HEK293T (cell line): ENCODE data around the gene OBP2B.
"Not testable (repeated sequence)": the region's sequence is repeated elsewhere in the genome, so short reads cannot be mapped to it uniquely, and the experiment has no call there.

Experiments
- CTCF ChIA-PET: fragments of 350-600 bp; formaldehyde crosslinking; extraction: SDS; loops from one replicate; lab custom pipeline; 2021; ENCODE audit warnings: antibody characterized with exemption, inconsistent platforms; lab: Yijun Ruan, JAX
- POLR2A ChIA-PET: fragments of 350-600 bp; formaldehyde crosslinking; extraction: SDS; loops from one replicate; lab custom pipeline; 2020; ENCODE audit warnings: antibody characterized with exemption, inconsistent platforms; lab: Yijun Ruan, JAX
- DNase-seq: peaks from one replicate; pipeline ENCODE4 v3.0.0; 2012; ENCODE audit warnings: mixed read lengths; ENCODE audit errors: extremely low spot score
- ARNT ChIP-seq: fragments of 450-650 bp; IDR thresholded peaks from 2 replicates; pipeline ENCODE4 v1.6.1; 2017; ENCODE audit warnings: mild to moderate bottlenecking
- BHLHE40 ChIP-seq: fragments of 450-650 bp; IDR thresholded peaks from 2 replicates; pipeline ENCODE4 v1.6.1; 2016; ENCODE audit warnings: mild to moderate bottlenecking, moderate library complexity, borderline replicate concordance
- CTBP1 ChIP-seq: fragments of 450-650 bp; IDR thresholded peaks from 2 replicates; pipeline ENCODE4 v1.6.1; 2016; ENCODE audit warnings: borderline replicate concordance
- ELF4 ChIP-seq: fragments of 450-650 bp; IDR thresholded peaks from 2 replicates; pipeline ENCODE4 v1.6.1; 2017; ENCODE audit warnings: antibody characterized with exemption
- FOXA1 ChIP-seq: fragments of 450-650 bp; IDR thresholded peaks from 2 replicates; pipeline ENCODE4 v1.6.1; 2016; ENCODE audit warnings: mild to moderate bottlenecking
- FOXK2 ChIP-seq: fragments of 450-650 bp; IDR thresholded peaks from 2 replicates; pipeline ENCODE4 v1.6.1; 2016; ENCODE audit warnings: mild to moderate bottlenecking
- FOXM1 ChIP-seq: fragments of 450-650 bp; IDR thresholded peaks from 2 replicates; pipeline ENCODE4 v1.6.1; 2017; ENCODE audit warnings: mild to moderate bottlenecking, borderline replicate concordance
- HDGF ChIP-seq: fragments of 450-650 bp; IDR thresholded peaks from 2 replicates; pipeline ENCODE4 v1.6.1; 2017; ENCODE audit warnings: antibody characterized with exemption, borderline replicate concordance
- L3MBTL2 ChIP-seq: fragments of 450-650 bp; conservative IDR thresholded peaks from 2 replicates; pipeline ENCODE4 v1.6.1; 2016; ENCODE audit warnings: mild to moderate bottlenecking
- LEF1 ChIP-seq: fragments of 450-650 bp; IDR thresholded peaks from 2 replicates; pipeline ENCODE4 v1.6.1; 2017; ENCODE audit warnings: mild to moderate bottlenecking, borderline replicate concordance
- NFRKB ChIP-seq: fragments of 450-650 bp; IDR thresholded peaks from 2 replicates; pipeline ENCODE4 v1.6.1; 2016; ENCODE audit warnings: mild to moderate bottlenecking, moderate library complexity
- SP1 ChIP-seq: fragments of 450-650 bp; IDR thresholded peaks from 2 replicates; pipeline ENCODE4 v1.6.1; 2017
- SUZ12 ChIP-seq: fragments of 450-650 bp; IDR thresholded peaks from 2 replicates; pipeline ENCODE4 v1.6.1; 2016; ENCODE audit warnings: mild to moderate bottlenecking
- TARDBP ChIP-seq: fragments of 450-650 bp; IDR thresholded peaks from 2 replicates; pipeline ENCODE4 v1.6.1; 2016
- ZNF384 ChIP-seq: fragments of 450-650 bp; IDR thresholded peaks from 2 replicates; pipeline ENCODE4 v1.6.1; 2016
- TF ChIP-seq, protein P1 (sequence below): fragments of 450-650 bp; IDR thresholded peaks from 2 replicates; pipeline ENCODE4 v1.6.1; 2016

OBP2B gene, protein sequence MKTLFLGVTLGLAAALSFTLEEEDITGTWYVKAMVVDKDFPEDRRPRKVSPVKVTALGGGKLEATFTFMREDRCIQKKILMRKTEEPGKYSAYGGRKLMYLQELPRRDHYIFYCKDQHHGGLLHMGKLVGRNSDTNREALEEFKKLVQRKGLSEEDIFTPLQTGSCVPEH

DNA sequence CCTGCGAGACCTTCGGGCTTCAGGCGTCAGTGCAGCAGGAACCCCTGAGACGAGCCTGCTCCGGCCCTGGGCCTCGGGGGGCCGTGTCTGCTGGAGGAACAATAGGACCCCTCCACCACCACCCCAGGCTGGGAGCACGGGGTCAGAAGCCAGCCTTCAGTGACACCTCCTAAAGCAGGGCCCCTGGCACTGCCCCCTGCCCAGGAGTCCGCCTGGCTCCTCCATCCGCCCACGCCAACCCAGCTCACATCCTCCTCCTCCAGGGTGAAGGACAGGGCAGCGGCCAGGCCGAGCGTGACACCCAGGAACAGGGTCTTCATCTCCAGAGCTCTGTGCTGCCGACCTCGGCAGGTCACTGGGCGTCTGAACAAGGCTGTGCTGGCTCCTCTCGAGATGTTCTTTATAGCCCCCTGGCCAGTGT is at the start of gene OBP2B:
TSS of gene OBP2B (minus strand) at position 371 of the 421 bp plus-strand sequence. CDS start at position 320, 51 bp downstream.
- DNase-seq, CTCF ChIA-PET, POLR2A ChIA-PET: not testable (repeated sequence)

DNA sequence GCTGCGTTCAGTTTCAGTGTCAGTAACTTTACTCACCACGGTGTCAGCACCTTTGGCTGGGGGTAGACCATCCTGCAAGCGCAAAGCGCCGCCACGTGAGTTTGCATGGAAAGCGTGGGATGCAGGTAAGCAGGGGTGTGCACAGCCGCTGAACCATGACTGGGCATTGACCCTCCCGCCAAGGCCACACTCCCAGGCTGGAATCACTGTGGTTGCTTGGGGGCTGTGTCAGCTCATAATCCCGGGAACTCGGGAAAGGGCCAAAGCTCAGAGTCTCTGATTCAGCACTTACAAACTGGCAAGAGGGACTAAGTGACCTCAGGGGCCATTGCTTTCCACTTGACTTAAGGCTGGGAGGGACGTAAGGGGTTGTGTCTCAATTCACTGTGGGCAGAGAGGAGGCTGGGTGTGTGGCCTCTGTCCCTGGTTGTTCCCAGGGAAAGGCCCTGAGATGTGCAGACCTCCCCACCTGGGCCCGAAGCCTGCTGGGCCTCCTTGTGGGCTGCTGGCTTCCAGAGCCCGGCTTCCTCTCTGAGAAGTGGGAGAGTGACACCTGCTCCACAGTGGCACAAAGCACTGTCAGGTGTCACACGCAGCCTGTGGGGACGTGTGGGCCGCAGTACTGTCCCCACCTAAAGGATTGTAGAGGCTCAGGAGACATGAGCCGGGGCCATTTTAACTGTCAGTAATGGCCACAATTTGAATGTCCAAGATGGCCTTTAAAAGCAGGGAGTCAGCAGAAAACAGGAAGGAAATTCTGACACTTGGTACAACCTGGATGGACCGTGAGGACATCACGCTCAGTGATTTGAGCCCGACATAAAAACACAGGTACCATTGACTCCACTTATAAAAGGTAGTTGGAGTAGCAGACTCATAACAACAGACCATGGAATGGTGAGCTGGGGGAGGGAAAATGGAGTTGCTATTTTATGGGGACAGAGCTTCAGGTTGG is 49.3 kb upstream of the OBP2B start:
- ChIA-PET CTCF (no interaction called here), POLR2A (no interaction called here)
- TF ChIP-seq L3MBTL2, result no peak
- no peak for TF ChIP-seq SUZ12
- no peak for TF ChIP-seq BHLHE40
- TF ChIP-seq TARDBP, result no peak
- no peak for TF ChIP-seq ARNT
- no peak for TF ChIP-seq FOXM1
- no peak for TF ChIP-seq LEF1
- no peak for DNase-seq

DNA sequence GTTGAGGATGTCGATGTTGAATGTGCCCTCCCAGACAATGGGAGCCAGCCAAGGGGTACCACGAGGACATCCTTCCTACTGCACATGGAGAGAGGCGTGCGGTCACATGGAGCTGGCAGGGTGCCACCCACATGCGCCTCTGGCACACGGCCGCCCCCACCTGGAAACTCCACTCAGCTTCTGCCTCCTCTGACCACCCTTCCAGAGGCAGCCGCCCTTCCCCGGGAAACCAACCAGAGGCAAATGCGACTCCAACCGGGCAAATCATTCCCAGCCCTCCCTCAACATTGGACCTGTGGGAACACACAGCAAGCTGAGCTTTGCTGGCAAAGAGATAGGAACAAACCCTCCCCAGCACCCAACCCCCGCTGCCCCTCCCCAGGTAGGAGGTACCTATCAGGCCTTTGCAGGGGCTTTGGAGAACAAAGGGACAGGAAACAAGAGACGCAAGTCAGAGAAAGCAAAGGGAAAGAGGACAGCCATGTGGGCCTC is 48.5 kb upstream of the OBP2B start:
- DNase-seq, result no peak
- no peak for TF ChIP-seq TARDBP
- TF ChIP-seq ELF4, result no peak
- no peak for TF ChIP-seq CTBP1
- TF ChIP-seq, protein P1, sequence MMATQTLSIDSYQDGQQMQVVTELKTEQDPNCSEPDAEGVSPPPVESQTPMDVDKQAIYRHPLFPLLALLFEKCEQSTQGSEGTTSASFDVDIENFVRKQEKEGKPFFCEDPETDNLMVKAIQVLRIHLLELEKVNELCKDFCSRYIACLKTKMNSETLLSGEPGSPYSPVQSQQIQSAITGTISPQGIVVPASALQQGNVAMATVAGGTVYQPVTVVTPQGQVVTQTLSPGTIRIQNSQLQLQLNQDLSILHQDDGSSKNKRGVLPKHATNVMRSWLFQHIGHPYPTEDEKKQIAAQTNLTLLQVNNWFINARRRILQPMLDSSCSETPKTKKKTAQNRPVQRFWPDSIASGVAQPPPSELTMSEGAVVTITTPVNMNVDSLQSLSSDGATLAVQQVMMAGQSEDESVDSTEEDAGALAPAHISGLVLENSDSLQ, result no peak
- TF ChIP-seq SP1, result no peak
- no peak for TF ChIP-seq ZNF384
- TF ChIP-seq HDGF, result no peak
- no peak for TF ChIP-seq NFRKB
- TF ChIP-seq SUZ12, result no peak
- no peak for TF ChIP-seq LEF1
- no peak for TF ChIP-seq L3MBTL2
- TF ChIP-seq FOXA1, result no peak
- no peak for TF ChIP-seq FOXK2
- TF ChIP-seq BHLHE40, result no peak
- TF ChIP-seq ARNT, result no peak
- TF ChIP-seq FOXM1, result no peak
- POLR2A ChIA-PET, result no interaction called here
- CTCF ChIA-PET, result no interaction called here

DNA sequence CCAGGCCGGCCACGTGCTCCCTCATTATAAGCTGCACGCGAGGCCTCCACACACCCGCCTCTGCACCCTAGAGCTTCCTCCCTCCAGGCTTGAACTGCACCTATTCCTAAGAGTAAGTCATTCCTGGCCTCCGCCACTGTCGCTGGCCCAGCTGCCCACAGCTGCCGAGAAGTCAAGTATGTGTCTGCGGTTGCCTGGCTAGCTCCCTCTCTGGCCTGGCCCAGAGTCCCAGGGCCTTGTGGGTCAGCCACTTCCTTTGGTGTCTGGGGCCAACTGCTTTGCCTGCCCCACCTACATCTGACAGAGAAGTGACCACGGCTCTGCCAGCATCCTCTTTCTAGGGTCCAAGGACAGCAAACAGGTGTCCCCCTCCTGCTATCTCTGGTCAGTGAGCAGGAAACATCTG is 47.6 kb upstream of the OBP2B start:
- DNase-seq, result no peak
- ChIA-PET POLR2A (no interaction called here), CTCF (no interaction called here)
- TF ChIP-seq FOXA1 (no peak), FOXM1 (no peak), L3MBTL2 (no peak), TARDBP (no peak), SUZ12 (no peak), LEF1 (no peak), ELF4 (no peak), BHLHE40 (no peak)
- TF ChIP-seq, protein P1, result no peak

DNA sequence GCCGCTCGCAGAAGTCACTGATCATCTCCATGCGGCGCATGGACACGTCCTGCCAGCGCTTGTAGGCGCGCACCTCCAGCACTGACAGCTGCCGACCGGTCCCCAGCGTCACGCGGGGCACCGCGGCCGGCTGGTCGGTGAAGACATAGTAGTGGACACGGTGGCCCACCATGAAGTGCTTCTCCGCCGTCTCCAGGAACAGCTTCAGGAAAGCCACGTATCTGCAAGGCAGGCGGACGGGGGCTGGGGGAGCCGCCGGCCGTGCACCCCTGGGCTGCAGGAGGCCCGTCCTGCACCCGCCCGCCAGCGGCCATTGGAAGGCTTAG is 47.0 kb upstream of the OBP2B start:
- no peak for DNase-seq
- TF ChIP-seq TARDBP (no peak), L3MBTL2 (no peak), LEF1 (no peak), NFRKB (no peak), SUZ12 (no peak), BHLHE40 (no peak), FOXA1 (no peak)
- ChIA-PET POLR2A (no interaction called here), CTCF (no interaction called here)

DNA sequence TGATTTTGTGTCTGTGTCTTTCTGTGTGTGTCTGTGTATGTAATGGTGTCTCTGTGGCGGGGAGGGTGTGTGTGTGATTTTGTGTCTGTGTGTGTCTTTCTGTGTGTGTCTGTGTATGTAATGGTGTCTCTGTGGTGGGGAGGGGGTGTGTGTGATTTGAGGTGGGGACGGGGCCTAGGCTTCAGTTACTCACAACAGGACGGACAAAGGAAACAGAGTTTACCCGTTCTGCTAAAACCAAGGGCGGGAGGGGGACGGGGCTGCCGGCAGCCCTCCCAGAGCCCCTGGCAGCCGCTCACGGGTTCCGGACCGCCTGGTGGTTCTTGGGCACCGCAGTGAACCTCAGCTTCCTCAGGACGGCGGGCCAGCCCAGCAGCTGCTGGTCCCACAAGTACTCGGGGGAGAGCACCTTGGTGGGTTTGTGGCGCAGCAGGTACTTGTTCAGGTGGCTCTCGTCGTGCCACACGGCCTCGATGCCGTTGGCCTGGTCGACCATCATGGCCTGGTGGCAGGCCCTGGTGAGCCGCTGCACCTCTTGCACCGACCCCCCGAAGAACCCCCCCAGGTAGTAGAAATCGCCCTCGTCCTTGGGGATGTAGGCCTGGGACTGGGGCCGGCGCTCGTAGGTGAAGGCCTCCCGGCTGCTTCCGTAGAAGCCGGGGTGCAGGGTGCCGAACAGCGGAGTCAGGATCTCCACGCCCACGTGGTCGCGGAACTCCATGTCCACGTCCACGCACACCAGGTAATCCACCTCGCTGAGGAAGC is 46.5 kb upstream of the OBP2B start:
- no peak for DNase-seq
- no peak for TF ChIP-seq HDGF
- TF ChIP-seq LEF1, result no peak
- no peak for TF ChIP-seq ZNF384
- TF ChIP-seq FOXM1, result no peak
- TF ChIP-seq FOXA1, result no peak
- TF ChIP-seq ELF4, result no peak
- no peak for TF ChIP-seq FOXK2
- TF ChIP-seq SP1, result no peak
- TF ChIP-seq ARNT, result no peak
- no peak for TF ChIP-seq SUZ12
- TF ChIP-seq NFRKB, result no peak
- no peak for TF ChIP-seq TARDBP
- CTCF ChIA-PET, result no interaction called here
- POLR2A ChIA-PET, result no interaction called here
